Measurements from ENCODE around the gene P4HTM. TPM values are rescaled to one million over a fixed set of nuclear protein-coding genes. Genes with fewer than 3 reads are reported as not detected.

P4HTM gene
- total and polyA plus RNA-seq, 4 donors = 36.0 to 66.4 (median 47.5) TPM

GRCh38 chr3:48999085-48999858, 9.2 kb downstream of the P4HTM start:
- H3K36me3 ChIP-seq (ENCODE audit: control insufficient read depth in 4 of 4, insufficient read depth in 4 of 4, low read length in 4 of 4) = peaks cover 0 to 10% (median 1%) of the 10 kb centered on the region in 4 donors
- H3K4me1 ChIP-seq (ENCODE audit: control insufficient read depth in 5 of 5, insufficient read depth in 5 of 5, low read length in 5 of 5) = peaks cover 0 to 9% (median 2%) of the 10 kb centered on the region in 5 donors
- DNase-seq (no peak), ATAC-seq (ENCODE audit: insufficient read depth, low FRiP score) (no peak)
- no peak overlapping the region for H3K27ac ChIP-seq (ENCODE audit: low read depth in 1 of 2, low read length in 1 of 2)
- H3K9ac ChIP-seq (ENCODE audit: insufficient read depth in 1 of 2, low read length in 2 of 2) = no peak overlapping the region
- no peaks in the 10 kb centered on the region for H3K9me3 ChIP-seq (ENCODE audit: control insufficient read depth in 4 of 4, insufficient read depth in 3 of 4, low read length in 3 of 4)
- no peak for TF ChIP-seq CTCF (IDR thresholded peaks at IDR 0.05; ENCODE audit: control extremely low read depth, extremely low read depth)
- WGBS, 2 donors = 85 to 87% methylated on average over 8 of the region's 8 CpGs
- H3K4me3 ChIP-seq = no peak overlapping the region
- H3K27me3 ChIP-seq (ENCODE audit: control insufficient read depth in 3 of 3, insufficient read depth in 3 of 3, low read length in 2 of 3) = no peaks in the 10 kb centered on the region

- Histone ChIP-seq H3K27me3 (ENCODE audit: control insufficient read depth in 3 of 3, insufficient read depth in 3 of 3, low read length in 2 of 3) (no peaks in the 10 kb centered on the region), H3K9me3 (ENCODE audit: control insufficient read depth in 4 of 4, insufficient read depth in 3 of 4, low read length in 3 of 4) (no peaks in the 10 kb centered on the region), H3K27ac (ENCODE audit: low read depth in 1 of 2, low read length in 1 of 2) (no peak overlapping the region), H3K4me1 (ENCODE audit: control insufficient read depth in 5 of 5, insufficient read depth in 5 of 5, low read length in 5 of 5) (peaks cover 0 to 9% (median 3%) of the 10 kb centered on the region in 5 donors), H3K9ac (ENCODE audit: insufficient read depth in 1 of 2, low read length in 2 of 2) (no peak overlapping the region), H3K4me3 (no peak overlapping the region), H3K36me3 (ENCODE audit: control insufficient read depth in 4 of 4, insufficient read depth in 4 of 4, low read length in 4 of 4) (peaks cover 0 to 7% (median 1%) of the 10 kb centered on the region in 4 donors)
- no peak for TF ChIP-seq CTCF (IDR thresholded peaks at IDR 0.05; ENCODE audit: control extremely low read depth, extremely low read depth)
- no peak for DNase-seq
- no peak for ATAC-seq (ENCODE audit: insufficient read depth, low FRiP score)
- 89 to 91% methylated on average over 6 of the region's 6 CpGs for WGBS, 2 donors
These were observed 11.1 kb downstream of the P4HTM start for GRCh38 chr3:49001155-49001554.

- no peak overlapping the region for H3K27ac ChIP-seq (ENCODE audit: low read depth in 1 of 2, low read length in 1 of 2)
- no peak overlapping the region for H3K9ac ChIP-seq (ENCODE audit: insufficient read depth in 1 of 2, low read length in 2 of 2)
- H3K27me3 ChIP-seq (ENCODE audit: control insufficient read depth in 3 of 3, insufficient read depth in 3 of 3, low read length in 2 of 3) = no peaks in the 10 kb centered on the region
- H3K4me1 ChIP-seq (ENCODE audit: control insufficient read depth in 5 of 5, insufficient read depth in 5 of 5, low read length in 5 of 5) = peaks cover 0 to 14% (median 2%) of the 10 kb centered on the region in 5 donors
- ATAC-seq (ENCODE audit: insufficient read depth, low FRiP score) (no peak), DNase-seq (no peak)
- TF ChIP-seq CTCF (IDR thresholded peaks at IDR 0.05; ENCODE audit: control extremely low read depth, extremely low read depth) = no peak
- no peaks in the 10 kb centered on the region for H3K9me3 ChIP-seq (ENCODE audit: control insufficient read depth in 4 of 4, insufficient read depth in 3 of 4, low read length in 3 of 4)
- H3K4me3 ChIP-seq = no peak overlapping the region
- H3K36me3 ChIP-seq (ENCODE audit: control insufficient read depth in 4 of 4, insufficient read depth in 4 of 4, low read length in 4 of 4) = no peaks in the 10 kb centered on the region
- 87 to 91% methylated on average over 16 of the region's 16 CpGs for WGBS, 2 donors
These were observed 14.6 kb downstream of the P4HTM start for GRCh38 chr3:49004352-49005302.
